Activated CD4-positive, alpha-beta T cell treated with anti-CD3 and anti-CD28 coated beads for 1 hour (primary cell): Measurements from ENCODE around the gene DCUN1D3.
"Not testable (repeated sequence)": the region's sequence is repeated elsewhere in the genome, so short reads cannot be mapped to it uniquely, and the experiment has no call there.

ENCODE experiments used
- DNase-seq: peaks from one replicate; pipeline ENCODE4 v3.0.0-alpha.2; 2020

DCUN1D3 gene

DNA sequence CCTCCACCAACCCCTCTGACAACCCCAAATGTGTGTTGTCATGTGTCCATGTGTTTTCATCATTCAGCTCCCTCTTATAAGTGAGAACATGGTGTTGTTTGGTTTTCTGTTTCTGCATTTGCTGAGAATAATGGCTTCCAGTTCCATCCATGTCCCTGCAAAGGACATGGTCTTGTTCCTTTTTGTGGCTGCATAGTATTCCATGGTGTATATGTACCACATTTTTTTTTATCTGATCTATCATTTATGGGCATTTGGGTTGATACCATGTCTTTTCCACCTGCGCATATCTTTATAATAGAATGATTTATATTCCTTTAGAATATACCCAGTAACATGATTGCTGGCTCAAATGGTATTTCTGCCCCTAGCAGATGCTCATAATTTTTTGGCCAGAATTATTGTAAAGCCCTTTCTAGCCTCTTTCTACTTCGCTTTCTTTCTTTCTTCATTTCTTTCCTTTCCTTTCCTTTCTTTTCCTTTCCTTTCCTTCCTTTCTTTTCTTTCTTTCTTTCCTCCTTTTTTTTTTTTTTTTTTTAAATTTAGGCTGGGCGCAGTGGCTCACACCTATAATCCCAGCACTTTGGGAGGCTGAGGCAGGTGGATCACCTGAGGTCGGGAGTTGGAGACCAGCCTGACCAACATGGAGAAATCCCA, 81.1 kb downstream of the DCUN1D3 start:
- no peak for DNase-seq

DNA sequence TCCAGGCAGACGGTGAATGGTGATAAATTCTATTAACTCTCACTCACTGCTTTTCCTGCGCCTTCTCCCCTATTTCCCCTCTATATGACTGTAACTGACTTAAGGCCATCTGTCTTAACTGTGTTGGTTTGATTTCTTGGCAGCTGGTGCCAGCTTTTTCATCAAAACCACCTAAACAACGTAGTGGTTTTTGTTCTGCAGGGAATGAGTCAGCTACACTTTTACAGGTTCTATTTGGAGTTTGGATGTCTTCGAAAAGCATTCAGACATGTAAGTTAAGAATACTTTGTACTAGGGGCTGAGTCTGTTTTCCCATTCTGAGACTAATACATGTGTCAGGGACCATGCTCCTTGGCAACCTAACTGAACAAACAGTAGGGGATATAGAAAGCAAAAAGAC, 85.4 kb downstream of the DCUN1D3 start:
- no peak for DNase-seq

DNA sequence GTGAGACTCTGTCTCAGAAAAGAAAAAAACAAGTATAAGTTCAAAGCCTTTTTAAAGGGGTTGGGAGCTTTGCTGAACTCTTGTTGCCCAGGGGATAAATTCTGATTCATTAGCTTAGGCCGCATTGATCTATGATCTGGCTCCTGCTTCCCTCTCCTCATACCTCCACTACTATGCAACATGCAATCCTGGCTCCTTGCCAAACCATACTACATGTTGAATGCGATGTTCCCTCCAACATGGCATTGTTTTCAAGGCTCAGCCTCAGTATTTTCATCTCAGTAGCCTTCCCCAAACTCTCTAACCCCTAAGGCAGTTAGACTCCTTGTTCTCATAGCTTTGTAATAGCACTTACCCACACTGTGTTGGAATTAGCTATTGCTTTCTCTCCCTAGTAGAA, 87.6 kb downstream of the DCUN1D3 start:
- DNase-seq: no peak

DNA sequence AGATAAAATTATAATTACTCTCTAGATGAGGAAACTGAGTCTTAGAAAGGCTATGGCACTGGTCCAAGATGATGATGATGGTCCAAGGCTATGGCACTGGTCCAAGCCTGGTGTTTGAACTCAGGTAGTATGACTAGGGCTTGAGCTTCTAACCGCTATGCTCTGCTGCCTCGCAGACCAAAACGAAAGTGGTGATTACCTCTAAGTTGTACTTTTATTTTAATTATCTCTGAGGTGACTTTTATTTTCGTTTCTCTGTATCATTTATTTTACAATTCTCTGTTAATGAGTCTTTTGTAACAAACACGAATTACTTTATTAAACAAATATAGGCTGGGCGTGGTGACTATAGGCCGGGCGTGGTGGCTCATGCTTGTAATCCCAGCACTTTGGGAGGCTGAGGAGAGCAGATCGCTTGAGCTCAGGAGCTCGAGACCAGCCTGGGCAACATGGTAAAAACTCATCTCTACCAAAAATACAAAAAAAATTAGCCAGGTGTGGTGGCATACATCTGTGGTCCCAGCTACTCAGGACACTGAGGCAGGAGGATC, 88.2 kb downstream of the DCUN1D3 start:
- DNase-seq: no peak

DNA sequence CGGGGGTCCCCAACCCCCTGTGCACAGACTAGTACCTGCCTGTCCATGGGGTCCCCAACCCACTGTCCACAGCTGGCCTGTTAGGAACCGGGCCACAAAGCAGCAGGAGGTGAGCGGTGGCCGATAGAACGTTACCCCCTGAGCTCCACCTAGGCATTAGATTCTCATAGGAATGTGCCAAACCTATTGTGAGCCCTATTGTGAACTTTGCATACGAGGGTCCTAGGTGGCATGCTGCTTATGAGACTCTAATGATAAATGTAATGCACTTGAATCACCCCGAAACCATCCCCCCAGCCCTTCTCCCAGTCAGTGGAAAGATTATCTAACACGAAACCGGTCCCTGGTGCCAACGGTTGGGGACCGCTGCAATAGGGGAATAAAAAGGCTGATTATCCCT, 92.3 kb downstream of the DCUN1D3 start:
- no peak for DNase-seq

DNA sequence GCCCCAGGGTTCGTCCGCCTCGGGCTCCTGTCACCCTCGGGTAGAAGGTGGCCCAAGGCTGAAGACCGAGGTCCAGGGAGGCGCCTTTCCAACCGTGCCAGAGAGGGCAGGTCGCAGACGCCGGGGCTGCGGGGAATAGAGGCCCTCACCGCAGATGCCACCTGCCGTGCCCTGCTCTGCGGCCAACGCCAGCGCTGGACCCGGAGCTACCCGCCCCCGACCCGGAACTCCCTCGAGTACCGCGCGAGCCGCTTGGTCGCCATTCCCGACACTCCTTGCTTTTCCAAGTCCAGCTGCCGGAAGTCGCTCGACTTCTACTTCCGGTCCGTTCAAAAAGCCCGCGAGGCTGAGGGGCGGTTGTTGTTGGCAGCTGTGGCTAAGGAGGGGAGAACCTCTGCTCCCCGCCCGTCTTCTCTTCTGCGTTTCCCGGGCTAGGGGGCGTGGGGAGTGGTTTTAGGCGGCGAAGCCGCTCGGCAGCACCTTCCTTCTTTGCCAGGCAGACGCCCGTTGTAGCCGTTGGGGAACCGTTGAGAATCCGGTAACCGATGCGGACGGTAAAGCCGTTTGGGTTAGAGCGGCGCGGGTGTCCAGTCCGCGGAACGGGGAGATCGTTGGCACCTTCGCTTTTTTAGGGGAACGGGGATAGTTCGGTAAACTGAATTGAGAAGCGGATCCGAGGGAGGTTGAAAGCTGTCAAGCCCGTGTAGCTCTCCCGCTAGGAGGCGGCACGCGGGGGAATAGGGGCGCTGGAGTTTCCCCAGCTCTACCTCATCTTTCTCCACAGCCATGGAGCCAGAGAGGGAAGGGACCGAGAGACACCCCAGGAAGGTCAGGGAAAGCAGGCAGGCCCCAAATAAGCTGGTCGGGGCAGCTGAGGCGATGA, 93.7 kb downstream of the DCUN1D3 start, which contains the start of the genes ERI2 and REXO5:
Gene ERI2 (minus strand): TSS at position 305 of the 883 bp plus-strand sequence. CDS start 42 bp downstream, at position 263.
Gene REXO5 (plus strand): TSS at position 360 of the 883 bp plus-strand sequence. CDS start 427 bp downstream, at position 787.
- DNase-seq: peak; percentile 47

DNA sequence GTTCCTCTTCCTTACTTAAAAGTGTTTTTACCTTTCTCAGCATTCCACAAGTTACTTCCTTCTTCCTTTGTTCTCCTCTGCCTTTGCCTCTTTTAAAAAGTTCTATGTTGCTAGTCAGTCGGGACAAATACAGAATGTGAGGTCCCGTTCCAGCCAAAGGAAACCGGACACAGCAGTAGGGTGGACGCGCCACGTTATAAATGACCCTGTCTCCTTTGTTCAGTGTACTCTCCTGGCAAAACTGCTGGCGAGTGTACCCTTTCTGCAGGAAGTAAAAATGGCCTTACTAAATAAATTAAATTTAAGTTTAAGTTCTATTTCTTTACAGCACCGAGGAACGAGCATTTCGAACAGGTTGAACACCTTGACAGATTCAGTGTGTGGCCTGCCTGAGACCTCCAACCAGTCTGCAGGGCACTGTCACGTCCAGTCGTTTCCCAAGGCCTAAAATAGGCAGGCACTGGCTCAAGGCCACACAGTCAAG, 94.4 kb downstream of the DCUN1D3 start:
- DNase-seq: not testable (repeated sequence)
